Lower leg skin (tissue), 4 donors: Measurements from ENCODE around the gene HSPA9. TPM values are rescaled to one million over a fixed set of nuclear protein-coding genes. Genes with fewer than 3 reads are reported as not detected.
"Not testable (repeated sequence)": the region's sequence is repeated elsewhere in the genome, so short reads cannot be mapped to it uniquely, and the experiment has no call there.

ENCODE experiments used
- DNase-seq, 2 donors: peaks; one replicate each; pipeline ENCODE4 v3.0.0-alpha.2; 2019; ENCODE audit warnings: low spot score in 2 of 2
- H3K4me3 ChIP-seq: fragments of 200-600 bp; sonication (generic); 2 replicates; pipeline ENCODE4 v1.5.1; 2017; ENCODE audit warnings: mild to moderate bottlenecking, low read depth; ENCODE audit not compliant: poor library complexity, severe bottlenecking
- CTCF ChIP-seq, 3 donors: fragments of 450-650 bp; IDR thresholded peaks; one replicate each; pipeline ENCODE4 v1.5.1; 2016; ENCODE audit warnings: antibody characterized with exemption in 3 of 3, mild to moderate bottlenecking in 3 of 3, moderate library complexity in 2 of 3
- POLR2A ChIP-seq, 2 donors: fragments of 450-650 bp; IDR thresholded peaks; one replicate each; pipeline ENCODE4 v1.6.1; 2016 to 2017; ENCODE audit warnings: antibody characterized with exemption in 2 of 2, mild to moderate bottlenecking in 1 of 2, moderate library complexity in 1 of 2
- WGBS, 2 donors: methylation state at CpG; one replicate each; pipeline ENCODE4 v1.1.5; 2018; 5-methylcytosine and 5-hydroxymethylcytosine counted together
- intact Hi-C: fragments of 100-400 bp; cut with DNase I; formaldehyde crosslinking; loops from one replicate; pipeline ENCODE4 v1.15.0; 2023; ENCODE audit warnings: low total_unique reads
- total RNA-seq, 4 donors: library from RNA; depleted of rRNA; stranded (reverse); fragments of >200 nt; gene quantifications; one replicate each; pipeline ENCODE4 v1.1.0, GENCODE V29; 2016

HSPA9 gene
- total RNA-seq, 4 donors from 2014 or later = 206 to 248 (median 216) TPM

- H3K4me3 ChIP-seq = no peak overlapping the region
- TF ChIP-seq POLR2A (IDR thresholded peaks at IDR 0.05) (no peak), CTCF (IDR thresholded peaks at IDR 0.05) (no peak)
- intact Hi-C loops = no loop called here
- no peak for DNase-seq
- 53 to 76% methylated on average over 3 of the region's 3 CpGs for WGBS, 2 donors
These were observed 59.5 kb downstream of the HSPA9 start for GRCh38 chr5:138515556-138516245.

GRCh38 chr5:138514021-138514420 lies 61.2 kb downstream of the HSPA9 start:
- no peak overlapping the region for H3K4me3 ChIP-seq
- WGBS, 2 donors = 93 to 96% methylated on average over 1 of the region's 1 CpG
- intact Hi-C loops = no loop called here
- DNase-seq = no peak
- TF ChIP-seq CTCF (IDR thresholded peaks at IDR 0.05) (no peak), POLR2A (IDR thresholded peaks at IDR 0.05) (no peak)

- no peak for DNase-seq
- intact Hi-C loops = no loop called here
- no peak overlapping the region for H3K4me3 ChIP-seq
- TF ChIP-seq POLR2A (IDR thresholded peaks at IDR 0.05) (no peak), CTCF (IDR thresholded peaks at IDR 0.05) (no peak)
- 44 to 45% methylated on average over 3 of the region's 3 CpGs for WGBS, 2 donors
These were observed 66.2 kb downstream of the HSPA9 start for GRCh38 chr5:138508958-138509357.

- intact Hi-C loops, H3K4me3 ChIP-seq: not testable (repeated sequence)
- DNase-seq = peak; percentile 50 to 90
- 57 to 67% methylated on average over 8 of the region's 8 CpGs for WGBS, 2 donors
These were observed 67.7 kb downstream of the HSPA9 start for GRCh38 chr5:138507485-138507884.

GRCh38 chr5:138506370-138507306 lies 68.6 kb downstream of the HSPA9 start:
- no peak overlapping the region for H3K4me3 ChIP-seq
- peak in 1 of 2 donors; percentile 72 for DNase-seq
- intact Hi-C loops = no loop called here
- 69 to 79% methylated on average over 10 of the region's 10 CpGs for WGBS, 2 donors
- TF ChIP-seq CTCF (IDR thresholded peaks at IDR 0.05) = no peak

GRCh38 chr5:138504799-138505198 lies 70.4 kb downstream of the HSPA9 start:
- H3K4me3 ChIP-seq = no peak overlapping the region
- WGBS, 2 donors = 22 to 25% methylated on average over 4 of the region's 4 CpGs
- TF ChIP-seq CTCF (IDR thresholded peaks at IDR 0.05) (no peak), POLR2A (IDR thresholded peaks at IDR 0.05) (no peak)
- DNase-seq = peak; percentile 58 to 87
- intact Hi-C loops = loop anchor here (5.0 kb wide), 1 partner anchor 42 kb away; no protein-coding TSS in a partner anchor
